Measurements from ENCODE around the gene ST6GAL1.

DNA sequence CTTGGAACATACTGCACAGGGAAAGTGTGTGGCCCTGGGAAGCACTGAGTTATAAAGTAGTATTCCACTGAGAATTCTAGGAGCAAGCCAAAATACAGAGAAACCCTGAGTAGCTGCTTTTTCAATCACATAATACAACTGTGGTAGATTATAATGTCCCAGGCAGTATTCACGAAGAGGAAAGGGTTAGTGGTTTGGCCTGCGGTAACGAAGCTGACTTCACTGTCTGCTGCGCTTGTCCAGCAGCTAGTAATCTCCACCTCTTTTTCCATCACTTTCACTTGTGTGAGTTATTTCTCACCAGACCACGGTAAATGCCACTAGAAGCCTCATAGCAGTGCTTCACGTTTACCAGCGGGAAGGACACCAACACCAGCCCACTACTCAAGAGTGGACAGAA, 174.6 kb downstream of the ST6GAL1 start:
- TF ChIP-seq, protein P1, sequence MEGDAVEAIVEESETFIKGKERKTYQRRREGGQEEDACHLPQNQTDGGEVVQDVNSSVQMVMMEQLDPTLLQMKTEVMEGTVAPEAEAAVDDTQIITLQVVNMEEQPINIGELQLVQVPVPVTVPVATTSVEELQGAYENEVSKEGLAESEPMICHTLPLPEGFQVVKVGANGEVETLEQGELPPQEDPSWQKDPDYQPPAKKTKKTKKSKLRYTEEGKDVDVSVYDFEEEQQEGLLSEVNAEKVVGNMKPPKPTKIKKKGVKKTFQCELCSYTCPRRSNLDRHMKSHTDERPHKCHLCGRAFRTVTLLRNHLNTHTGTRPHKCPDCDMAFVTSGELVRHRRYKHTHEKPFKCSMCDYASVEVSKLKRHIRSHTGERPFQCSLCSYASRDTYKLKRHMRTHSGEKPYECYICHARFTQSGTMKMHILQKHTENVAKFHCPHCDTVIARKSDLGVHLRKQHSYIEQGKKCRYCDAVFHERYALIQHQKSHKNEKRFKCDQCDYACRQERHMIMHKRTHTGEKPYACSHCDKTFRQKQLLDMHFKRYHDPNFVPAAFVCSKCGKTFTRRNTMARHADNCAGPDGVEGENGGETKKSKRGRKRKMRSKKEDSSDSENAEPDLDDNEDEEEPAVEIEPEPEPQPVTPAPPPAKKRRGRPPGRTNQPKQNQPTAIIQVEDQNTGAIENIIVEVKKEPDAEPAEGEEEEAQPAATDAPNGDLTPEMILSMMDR (IDR thresholded peaks at IDR 0.05), result no peak
- TF ChIP-seq POLR2A (IDR thresholded peaks at IDR 0.05), result no peak

All from heart left ventricle (tissue), 13 donors.